ENCODE measurements around the gene TNNI3K.

- no peak for TF ChIP-seq CTCF (IDR thresholded peaks at IDR 0.05; ENCODE audit: low read depth, low read length, poor library complexity, severe bottlenecking)
- no peak for TF ChIP-seq EZH2phosphoT487 (IDR thresholded peaks at IDR 0.05; ENCODE audit: borderline replicate concordance, low read length)
These were observed 261.5 kb downstream of the TNNI3K start for GRCh38 chr1:74496669-74497068.

Measured in DOHH2 (cell line).